ENCODE results near the gene SF3B2. TPM values are rescaled to one million over a fixed set of nuclear protein-coding genes. Genes with fewer than 3 reads are reported as not detected.

SF3B2 gene
- total RNA-seq, 2 donors from 2014 or later = 62.5 to 111 TPM

DNA sequence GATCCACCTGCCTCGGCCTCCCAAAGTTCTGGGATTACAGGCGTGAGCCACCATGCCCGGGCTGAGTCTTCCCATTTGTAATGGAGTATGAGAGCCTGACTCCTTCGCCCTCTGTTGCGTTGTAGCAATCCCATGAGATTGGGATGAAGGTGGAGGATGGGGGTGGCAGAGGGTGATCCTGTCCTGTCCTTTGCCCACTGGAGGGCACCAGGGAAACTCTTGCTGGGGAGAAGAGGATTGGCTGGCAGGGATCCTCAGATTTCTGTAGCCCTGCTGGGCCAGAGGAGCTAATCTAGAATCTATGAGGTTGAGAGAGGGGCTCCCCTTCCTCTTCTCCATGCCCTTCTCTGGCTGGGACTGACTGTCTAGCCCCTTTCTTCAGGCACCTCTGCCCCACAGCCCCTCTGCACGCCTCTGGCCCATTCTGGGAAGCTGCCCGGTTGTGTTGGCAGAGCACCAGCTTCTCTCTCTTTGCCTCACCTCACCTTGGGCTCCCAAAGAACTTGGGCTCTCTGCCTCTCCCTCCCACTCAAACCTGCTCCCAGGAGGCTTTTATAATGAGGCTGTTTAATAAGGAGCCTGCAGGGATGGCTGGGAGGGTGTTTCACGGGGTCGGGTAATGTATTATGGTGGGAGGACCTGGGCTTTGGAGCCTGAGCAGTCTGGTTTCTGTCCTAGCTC, 16.4 kb upstream of the SF3B2 start:
- H3K9me3 ChIP-seq = no peaks in the 10 kb centered on the region
- TF ChIP-seq, protein P1, sequence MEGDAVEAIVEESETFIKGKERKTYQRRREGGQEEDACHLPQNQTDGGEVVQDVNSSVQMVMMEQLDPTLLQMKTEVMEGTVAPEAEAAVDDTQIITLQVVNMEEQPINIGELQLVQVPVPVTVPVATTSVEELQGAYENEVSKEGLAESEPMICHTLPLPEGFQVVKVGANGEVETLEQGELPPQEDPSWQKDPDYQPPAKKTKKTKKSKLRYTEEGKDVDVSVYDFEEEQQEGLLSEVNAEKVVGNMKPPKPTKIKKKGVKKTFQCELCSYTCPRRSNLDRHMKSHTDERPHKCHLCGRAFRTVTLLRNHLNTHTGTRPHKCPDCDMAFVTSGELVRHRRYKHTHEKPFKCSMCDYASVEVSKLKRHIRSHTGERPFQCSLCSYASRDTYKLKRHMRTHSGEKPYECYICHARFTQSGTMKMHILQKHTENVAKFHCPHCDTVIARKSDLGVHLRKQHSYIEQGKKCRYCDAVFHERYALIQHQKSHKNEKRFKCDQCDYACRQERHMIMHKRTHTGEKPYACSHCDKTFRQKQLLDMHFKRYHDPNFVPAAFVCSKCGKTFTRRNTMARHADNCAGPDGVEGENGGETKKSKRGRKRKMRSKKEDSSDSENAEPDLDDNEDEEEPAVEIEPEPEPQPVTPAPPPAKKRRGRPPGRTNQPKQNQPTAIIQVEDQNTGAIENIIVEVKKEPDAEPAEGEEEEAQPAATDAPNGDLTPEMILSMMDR (IDR thresholded peaks at IDR 0.05) = no peak
- no peaks in the 10 kb centered on the region for H3K36me3 ChIP-seq
- no peak for DNase-seq (ENCODE audit: low spot score)
- no peaks in the 10 kb centered on the region for H3K27me3 ChIP-seq
- H3K4me1 ChIP-seq = peaks cover 0 to 6% of the 10 kb centered on the region in 2 donors
- no peak overlapping the region for H3K4me3 ChIP-seq
- no peak overlapping the region for H3K27ac ChIP-seq

DNA sequence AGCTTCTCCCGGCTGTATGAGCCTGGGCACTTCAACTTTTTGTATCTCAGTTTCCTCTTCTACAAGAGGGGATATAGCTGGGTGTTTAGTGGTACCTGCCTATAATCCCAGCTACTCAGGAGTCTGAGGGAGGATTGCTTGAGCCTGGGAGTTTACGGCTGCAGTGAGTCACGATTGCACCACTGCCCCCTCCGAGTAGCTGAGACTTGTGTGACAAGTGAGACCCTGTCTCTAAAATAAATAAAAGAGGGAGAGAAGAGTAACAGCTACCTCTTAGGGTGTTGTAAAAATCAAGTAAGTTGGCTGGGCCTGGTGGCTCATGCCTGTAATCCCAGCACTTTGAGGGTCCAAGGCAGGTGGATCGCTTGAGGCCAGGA, 15.8 kb upstream of the SF3B2 start:
- DNase-seq (ENCODE audit: low spot score) = no peak
- Histone ChIP-seq H3K36me3 (no peaks in the 10 kb centered on the region), H3K4me3 (no peak overlapping the region)

DNA sequence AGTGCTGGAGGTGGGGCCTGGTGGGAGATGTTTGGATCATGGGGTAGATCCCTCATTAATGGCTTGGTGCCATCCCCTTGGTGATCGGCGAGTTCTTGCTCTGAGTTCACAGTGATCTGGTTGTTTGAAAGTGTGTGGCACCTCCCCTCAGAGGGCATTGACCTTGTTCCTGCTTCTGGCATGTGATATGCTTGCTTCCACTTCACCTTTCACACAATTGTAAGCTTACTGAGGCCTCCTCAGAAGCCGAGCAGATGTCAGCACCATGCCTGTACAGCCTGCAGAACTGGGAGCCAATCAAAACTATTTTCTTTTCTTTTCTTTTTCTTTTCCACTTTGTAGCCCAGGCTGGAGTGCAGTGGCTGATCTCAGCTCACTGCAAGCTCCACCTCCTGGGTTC, 14.8 kb upstream of the SF3B2 start:
- TF ChIP-seq, protein P1 (IDR thresholded peaks at IDR 0.05) = no peak
- Histone ChIP-seq H3K36me3 (no peaks in the 10 kb centered on the region), H3K27ac (no peak overlapping the region), H3K4me1 (peaks cover 0 to 6% of the 10 kb centered on the region in 2 donors), H3K9me3 (no peaks in the 10 kb centered on the region), H3K27me3 (no peaks in the 10 kb centered on the region), H3K4me3 (no peak overlapping the region)
- no peak for DNase-seq (ENCODE audit: low spot score)

More for the DNA sequence above, 15.8 kb upstream of the SF3B2 start:
- Histone ChIP-seq H3K4me1 (peaks cover 0 to 6% of the 10 kb centered on the region in 2 donors), H3K9me3 (no peaks in the 10 kb centered on the region), H3K27ac (no peak overlapping the region), H3K27me3 (no peaks in the 10 kb centered on the region)
- TF ChIP-seq, protein P1 (IDR thresholded peaks at IDR 0.05) = no peak

DNA sequence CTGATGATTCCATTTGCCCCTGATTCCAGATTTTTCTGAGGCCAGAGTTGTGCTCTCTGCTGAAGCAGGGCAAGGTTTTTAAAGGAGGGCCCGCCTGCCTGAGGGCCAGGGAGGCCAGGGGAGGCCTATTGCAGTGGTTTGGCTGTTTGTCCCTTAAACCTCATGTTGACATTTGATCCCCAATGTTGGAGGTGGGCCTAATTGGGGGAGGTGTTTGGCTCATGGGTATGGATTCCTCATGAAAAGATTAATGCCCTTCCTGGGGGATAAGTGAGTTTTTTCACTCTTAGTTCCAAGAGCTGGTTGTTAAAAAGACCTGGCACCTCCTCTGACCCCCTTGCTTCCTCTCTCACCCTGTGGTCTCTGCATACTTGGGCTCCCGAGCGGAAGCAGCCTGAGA, 12.4 kb upstream of the SF3B2 start:
- TF ChIP-seq, protein P1 (IDR thresholded peaks at IDR 0.05) = no peak
- no peak overlapping the region for H3K27ac ChIP-seq
- DNase-seq (ENCODE audit: low spot score) = no peak
- no peak overlapping the region for H3K4me3 ChIP-seq
- no peaks in the 10 kb centered on the region for H3K27me3 ChIP-seq
- H3K4me1 ChIP-seq = peaks cover 0 to 6% of the 10 kb centered on the region in 2 donors
- H3K9me3 ChIP-seq = no peaks in the 10 kb centered on the region
- no peaks in the 10 kb centered on the region for H3K36me3 ChIP-seq

DNA sequence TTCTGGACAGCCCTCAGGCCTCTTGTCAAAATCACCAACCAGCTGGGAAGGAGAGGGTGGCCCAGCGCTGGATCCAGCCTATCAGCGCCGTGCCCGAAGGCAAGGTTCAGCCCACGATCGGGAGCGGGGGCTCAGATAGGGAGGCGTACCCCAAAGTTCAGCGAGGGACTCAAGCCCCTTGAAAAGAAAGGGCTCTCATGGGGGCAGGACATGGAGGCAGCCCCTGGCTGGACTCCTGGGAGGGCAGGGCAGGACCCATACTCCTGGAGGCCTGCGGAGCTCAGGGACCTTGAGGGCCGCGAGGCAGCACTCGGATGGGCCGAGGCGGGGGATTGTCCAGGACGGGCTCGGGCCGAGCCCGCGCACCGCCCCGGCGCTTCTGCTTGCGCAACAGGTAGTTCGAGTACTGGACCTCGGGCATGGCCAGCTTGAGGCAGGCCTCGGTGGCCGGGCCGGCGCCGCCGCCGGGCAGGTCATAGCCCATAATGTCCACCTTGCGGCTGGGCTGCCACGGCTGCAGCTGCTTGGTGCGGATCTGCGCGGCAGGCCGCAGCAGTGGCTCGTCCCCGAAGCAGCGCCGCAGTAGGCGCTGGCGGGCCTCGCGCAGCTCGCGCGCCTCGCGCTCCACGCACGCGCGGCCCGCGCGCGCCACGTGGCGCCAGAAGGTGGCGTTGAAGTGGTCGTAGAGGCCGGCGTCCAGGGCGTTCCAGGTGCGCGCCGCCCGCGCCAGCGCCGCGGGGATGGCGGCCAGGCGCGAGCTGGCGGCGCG, 9.8 kb upstream of the SF3B2 start:
- Histone ChIP-seq H3K4me3 (no peak overlapping the region), H3K36me3 (no peaks in the 10 kb centered on the region), H3K4me1 (peaks cover 3 to 13% of the 10 kb centered on the region in 2 donors), H3K27me3 (no peaks in the 10 kb centered on the region), H3K9me3 (no peaks in the 10 kb centered on the region), H3K27ac (no peak overlapping the region)
- DNase-seq (ENCODE audit: low spot score) = no peak
- TF ChIP-seq, protein P1 (IDR thresholded peaks at IDR 0.05) = no peak

Data from right atrium auricular region (tissue), 2 donors.